Right atrium auricular region (tissue), 2 donors: ENCODE measurements around the gene EPHA4. TPM values are rescaled to one million over a fixed set of nuclear protein-coding genes. Genes with fewer than 3 reads are reported as not detected.

Source experiments
- DNase-seq: peaks from one replicate; pipeline ENCODE4 v3.0.0-alpha.2; 2019; ENCODE audit warnings: low spot score
- H3K27ac ChIP-seq, 2 donors: fragments of 200-600 bp; sonication (generic); 1 replicate in 1 of 2; 2 replicates in 1 of 2; pipeline ENCODE4 v1.5.1; 2016 to 2019
- H3K27me3 ChIP-seq, 2 donors: fragments of 200-600 bp; sonication (generic); one replicate each; pipeline versions ENCODE4 v1.5.1 to v1.6.0; 2017 to 2019
- H3K36me3 ChIP-seq: fragments of 200-600 bp; sonication (generic); one replicate; pipeline ENCODE4 v1.5.1; 2016
- H3K4me1 ChIP-seq, 2 donors: fragments of 200-600 bp; sonication (generic); one replicate each; pipeline versions ENCODE4 v1.5.1 to v1.6.0; 2017 to 2019
- H3K4me3 ChIP-seq, 2 donors: fragments of 200-600 bp; sonication (generic); 1 replicate in 1 of 2; 2 replicates in 1 of 2; pipeline ENCODE4 v1.5.1; 2017 to 2019; ENCODE audit warnings: mild to moderate bottlenecking in 1 of 2, moderate library complexity in 1 of 2
- H3K9me3 ChIP-seq, 2 donors: fragments of 200-600 bp; sonication (generic); one replicate each; pipeline ENCODE4 v1.5.1; 2019
- CTCF ChIP-seq, 2 donors: fragments of 200-600 bp; sonication (generic); IDR thresholded peaks; one replicate each; pipeline ENCODE4 v1.5.1; 2019; ENCODE audit warnings: antibody characterized with exemption in 2 of 2
- total RNA-seq, 2 donors: library from RNA; depleted of rRNA; stranded (reverse); fragments of >200 nt; gene quantifications; one replicate each; pipeline ENCODE4 v1.1.0, GENCODE V29; 2016

EPHA4 gene
- total RNA-seq, 2 donors from 2014 or later: 74.2 to 107 TPM

- Histone ChIP-seq H3K36me3 (peaks cover 6% of the 10 kb centered on the region), H3K4me1 (peaks cover 0 to 46% of the 10 kb centered on the region in 2 donors)
- TF ChIP-seq CTCF (IDR thresholded peaks at IDR 0.05): no peak
Measured at GRCh38 chr2:221571025-221571550, 1.0 kb downstream of the EPHA4 start.

GRCh38 chr2:221570321-221570935 is 1.7 kb downstream of the EPHA4 start:
- peak overlapping the region; percentile 28 to 91 for H3K27ac ChIP-seq
- no peaks in the 10 kb centered on the region for H3K27me3 ChIP-seq
- peaks cover 6% of the 10 kb centered on the region for H3K36me3 ChIP-seq
- H3K4me1 ChIP-seq: peaks cover 0 to 46% of the 10 kb centered on the region in 2 donors
- H3K9me3 ChIP-seq: no peaks in the 10 kb centered on the region
- no peak for DNase-seq
- peak in 1 of 2 donors; percentile 30 for TF ChIP-seq CTCF (IDR thresholded peaks at IDR 0.05)
- peak overlapping the region; percentile 67 to 87 for H3K4me3 ChIP-seq

More at GRCh38 chr2:221571025-221571550, 1.0 kb downstream of the EPHA4 start:
- no peak for DNase-seq
- H3K4me3 ChIP-seq: peak overlapping the region; percentile 67 to 87
- no peaks in the 10 kb centered on the region for H3K27me3 ChIP-seq
- H3K27ac ChIP-seq: peak overlapping the region; percentile 76 to 91
- no peaks in the 10 kb centered on the region for H3K9me3 ChIP-seq

GRCh38 chr2:221569871-221570270 is 2.2 kb downstream of the EPHA4 start:
- peaks cover 0 to 46% of the 10 kb centered on the region in 2 donors for H3K4me1 ChIP-seq
- no peak for TF ChIP-seq CTCF (IDR thresholded peaks at IDR 0.05)
- no peaks in the 10 kb centered on the region for H3K9me3 ChIP-seq
- H3K4me3 ChIP-seq: peak overlapping the region; percentile 67 to 87
- peak overlapping the region; percentile 28 to 91 for H3K27ac ChIP-seq
- DNase-seq: no peak
- peaks cover 6% of the 10 kb centered on the region for H3K36me3 ChIP-seq
- no peaks in the 10 kb centered on the region for H3K27me3 ChIP-seq

- no peak for TF ChIP-seq CTCF (IDR thresholded peaks at IDR 0.05)
- peak overlapping the region; percentile 28 to 91 for H3K27ac ChIP-seq
- no peaks in the 10 kb centered on the region for H3K9me3 ChIP-seq
- H3K4me3 ChIP-seq: peak overlapping the region; percentile 67 to 87
- peaks cover 0 to 43% of the 10 kb centered on the region in 2 donors for H3K4me1 ChIP-seq
- peaks cover 6% of the 10 kb centered on the region for H3K36me3 ChIP-seq
- H3K27me3 ChIP-seq: no peaks in the 10 kb centered on the region
- DNase-seq: no peak
Measured at GRCh38 chr2:221569425-221569845, 2.7 kb downstream of the EPHA4 start.

- H3K27me3 ChIP-seq: no peaks in the 10 kb centered on the region
- peaks cover 0 to 49% of the 10 kb centered on the region in 2 donors for H3K4me1 ChIP-seq
- peak overlapping the region in 1 of 2 donors; percentile 91 for H3K27ac ChIP-seq
- no peak for DNase-seq
- H3K4me3 ChIP-seq: peak overlapping the region in 1 of 2 donors; percentile 67
- peaks cover 6% of the 10 kb centered on the region for H3K36me3 ChIP-seq
- H3K9me3 ChIP-seq: no peaks in the 10 kb centered on the region
- no peak for TF ChIP-seq CTCF (IDR thresholded peaks at IDR 0.05)
Measured at GRCh38 chr2:221568299-221568698, 3.8 kb downstream of the EPHA4 start.
